Breast epithelium (tissue), 3 donors: ENCODE data around the gene MICALL2.

ENCODE experiments used
- CTCF ChIP-seq, 3 donors: fragments of 450-650 bp; IDR thresholded peaks; one replicate each; pipeline ENCODE4 v1.5.1; 2016 to 2017; ENCODE audit warnings: antibody characterized with exemption in 3 of 3, mild to moderate bottlenecking in 3 of 3, moderate library complexity in 3 of 3
- POLR2A ChIP-seq: fragments of 450-650 bp; IDR thresholded peaks from one replicate; pipeline ENCODE4 v1.6.1; 2016; ENCODE audit warnings: antibody characterized with exemption, mild to moderate bottlenecking, moderate library complexity
- POLR2AphosphoS5 ChIP-seq, 3 donors: sonication (generic); formaldehyde crosslinking; IDR thresholded peaks; one replicate each; pipeline ENCODE4 v1.6.1; 2017; ENCODE audit warnings: antibody characterized with exemption in 3 of 3

GRCh38 chr7:1391449-1391848 lies 67.8 kb downstream of the MICALL2 start:
- no peak for TF ChIP-seq CTCF (IDR thresholded peaks at IDR 0.05)
- no peak for TF ChIP-seq POLR2A
- TF ChIP-seq POLR2AphosphoS5 (IDR thresholded peaks at IDR 0.05) = no peak
